Endothelial cell of umbilical vein (primary cell): Measurements from ENCODE around the gene NRG3. TPM values are rescaled to one million over a fixed set of nuclear protein-coding genes. Genes with fewer than 3 reads are reported as not detected.

Source experiments
- BruUV-seq: library from RNA; stranded (reverse); fragments of 400-500 nt; replicated peaks from 2 replicates; lab custom pipeline; 2021; lab: Mats Ljungman, UMichigan
- CTCF ChIA-PET: fragments of 300-600, 350-600 bp; sonication (Branson Sonifier 250); formaldehyde crosslinking; loops from one replicate; lab custom pipeline; 2021; ENCODE audit warnings: antibody characterized with exemption, inconsistent platforms; lab: Charles Lee
- POLR2A ChIA-PET: fragments of 300-600, 350-600 bp; sonication (Branson Sonifier 250); formaldehyde crosslinking; loops from one replicate; lab custom pipeline; 2021; ENCODE audit warnings: antibody characterized with exemption, inconsistent platforms; lab: Charles Lee
- DNase-seq: peaks from one replicate; pipeline ENCODE4 v3.0.0-alpha.2; 2011; ENCODE audit warnings: low read depth, low spot score
- FAIRE-seq: peaks from 2 replicates; lab custom pipeline; 2011; peaks lifted over from hg19 to GRCh38; lab: Jason Lieb, UNC
- H2AFZ ChIP-seq: 2 replicates; pipeline ENCODE4 v1.6.0; 2012; ENCODE audit warnings: low read depth, low read length, control low read depth, inconsistent platforms
- H3K27ac ChIP-seq: 2 replicates; pipeline ENCODE4 v1.5.1; 2011; ENCODE audit warnings: low read depth, mild to moderate bottlenecking, control low read depth, low read length, moderate library complexity; ENCODE audit not compliant: insufficient read depth
- H3K27me3 ChIP-seq, 2 experiments: 2 replicates each; pipeline versions ENCODE4 v1.6.0 to v1.6.1; 2011; ENCODE audit warnings: low read length in 2 of 2, mixed read lengths in 1 of 2; ENCODE audit not compliant: control insufficient read depth in 2 of 2, insufficient read depth in 2 of 2
- H3K36me3 ChIP-seq, 2 experiments: 2 replicates in 1 of 2; 3 replicates in 1 of 2; pipeline ENCODE4 v1.5.1; 2011; ENCODE audit warnings: low read length in 2 of 2, mild to moderate bottlenecking in 1 of 2, moderate library complexity in 1 of 2; ENCODE audit not compliant: control insufficient read depth in 2 of 2, insufficient read depth in 2 of 2; ENCODE audit errors: extremely low read depth in 1 of 2
- H3K4me1 ChIP-seq: 3 replicates; pipeline ENCODE4 v1.5.1; 2011; ENCODE audit warnings: mild to moderate bottlenecking, low read length; ENCODE audit not compliant: control insufficient read depth, insufficient read depth; ENCODE audit errors: extremely low read depth
- H3K4me2 ChIP-seq: 2 replicates; pipeline ENCODE4 v1.6.1; 2011; ENCODE audit warnings: low read length, control low read depth, mixed read lengths; ENCODE audit not compliant: insufficient read depth
- H3K4me3 ChIP-seq, 3 experiments: fragments of 200-600 bp in 1 of 3; sonication (generic), shearing (Covaris generic) in 1 of 3; replicated peaks in 1 of 3; 2 replicates each; pipeline ENCODE4 v1.5.1; 2011 to 2016; ENCODE audit warnings: control low read depth in 3 of 3, low read length in 3 of 3, mild to moderate bottlenecking in 2 of 3, inconsistent platforms in 1 of 3, low read depth in 1 of 3, moderate library complexity in 1 of 3; ENCODE audit not compliant: insufficient read depth in 1 of 3
- H3K79me2 ChIP-seq: 2 replicates; pipeline ENCODE4 v1.6.0; 2012; ENCODE audit warnings: low read length, inconsistent platforms; ENCODE audit not compliant: control insufficient read depth, insufficient read depth
- H3K9ac ChIP-seq: replicated peaks from 2 replicates; pipeline ENCODE3; 2011; ENCODE audit warnings: low read length, control low read depth; ENCODE audit not compliant: insufficient read depth; ENCODE audit errors: extremely low read depth
- H3K9me1 ChIP-seq: replicated peaks from 3 replicates; pipeline ENCODE4 v1.6.0; 2011; ENCODE audit warnings: mild to moderate bottlenecking, low read length; ENCODE audit not compliant: control insufficient read depth, insufficient read depth; ENCODE audit errors: extremely low read depth
- H3K9me3 ChIP-seq: replicated peaks from 2 replicates; pipeline ENCODE4 v1.5.1; 2012; ENCODE audit warnings: low read length, inconsistent platforms; ENCODE audit not compliant: control insufficient read depth, insufficient read depth
- H4K20me1 ChIP-seq: replicated peaks from 2 replicates; pipeline ENCODE3; 2011; ENCODE audit warnings: mild to moderate bottlenecking, low read length; ENCODE audit not compliant: control insufficient read depth, insufficient read depth; ENCODE audit errors: extremely low read depth
- CTCF ChIP-seq, 2 donors: IDR thresholded peaks; 1 replicate in 1 of 2; 2 replicates in 1 of 2; pipeline ENCODE4 v1.5.1; 2011; ENCODE audit warnings: low read length in 2 of 2, mild to moderate bottlenecking in 2 of 2, moderate library complexity in 2 of 2, control low read depth in 1 of 2, inconsistent platforms in 1 of 2, low read depth in 1 of 2; ENCODE audit not compliant: insufficient read depth in 1 of 2; ENCODE audit errors: extremely low read depth in 1 of 2
- EZH2 ChIP-seq: IDR thresholded peaks from 2 replicates; pipeline ENCODE4 v1.6.1; 2012; ENCODE audit warnings: borderline replicate concordance, low read depth, mild to moderate bottlenecking, moderate library complexity, low read length, inconsistent platforms; ENCODE audit not compliant: severe bottlenecking
- FOS ChIP-seq: IDR thresholded peaks from 2 replicates; pipeline ENCODE4 v1.6.1; 2011; ENCODE audit warnings: mild to moderate bottlenecking, low read length, moderate library complexity, borderline replicate concordance; ENCODE audit not compliant: insufficient read depth
- GATA2 ChIP-seq: IDR thresholded peaks from 2 replicates; pipeline ENCODE4 v1.7.0; 2011; ENCODE audit warnings: low read depth, mild to moderate bottlenecking, moderate library complexity, mixed read lengths, low read length; ENCODE audit not compliant: insufficient read length, insufficient read depth
- JUN ChIP-seq: IDR thresholded peaks from 2 replicates; pipeline ENCODE4 v1.6.1; 2011; ENCODE audit warnings: borderline replicate concordance, low read depth; ENCODE audit not compliant: insufficient read length, insufficient read depth
- MYC ChIP-seq: IDR thresholded peaks from one replicate; pipeline ENCODE4 v1.6.1; 2011; ENCODE audit warnings: mild to moderate bottlenecking, low read depth, low read length
- POLR2A ChIP-seq: IDR thresholded peaks from 2 replicates; pipeline ENCODE4 v1.6.1; 2012; ENCODE audit warnings: low read depth, mild to moderate bottlenecking, control low read depth, low read length
- POLR2AphosphoS5 ChIP-seq: IDR thresholded peaks from 2 replicates; pipeline ENCODE4 v1.6.1; 2012; ENCODE audit warnings: low read depth, mild to moderate bottlenecking, control low read depth, low read length, moderate library complexity; ENCODE audit not compliant: insufficient read depth
- dilution Hi-C: fragments of 300-500 bp; cut with MboI; formaldehyde crosslinking; loops from one replicate; pipeline ENCODE4 v1.15.0; 2019; ENCODE audit warnings: low sequenced_read_pairs; ENCODE audit not compliant: extremely low pct_ligation_motif_present
- intact Hi-C: fragments of 100-400 bp; cut with micrococcal nuclease; formaldehyde crosslinking; loops from one replicate; pipeline ENCODE4 v1.10.0; 2022
- polyA plus RNA-seq, 4 experiments: library from polyadenylated mRNA; depleted of rRNA in 3 of 4; stranded (reverse) in 3 of 4; unstranded in 1 of 4; fragments of >200 nt; gene quantifications; 2 replicates each; pipeline versions ENCODE4 v1.2.1 to v1.2.3, GENCODE V29; 2011 to 2012; ENCODE audit warnings: missing spikeins in 1 of 4
- total RNA-seq: library from RNA; stranded (reverse); gene quantifications from 2 replicates; pipeline ENCODE4 v1.2.3, GENCODE V29; 2021
- TF ChIP-seq, protein P1 (sequence below): IDR thresholded peaks from 2 replicates; pipeline ENCODE4 v1.6.1; 2011; ENCODE audit not compliant: insufficient read depth, insufficient read length

The NRG3 gene
- total and polyA plus RNA-seq, 2 donors (not counting 3 experiments of a cell fraction or from before 2014, with no cell fraction given), result 1.9 to 3.9 TPM

DNA sequence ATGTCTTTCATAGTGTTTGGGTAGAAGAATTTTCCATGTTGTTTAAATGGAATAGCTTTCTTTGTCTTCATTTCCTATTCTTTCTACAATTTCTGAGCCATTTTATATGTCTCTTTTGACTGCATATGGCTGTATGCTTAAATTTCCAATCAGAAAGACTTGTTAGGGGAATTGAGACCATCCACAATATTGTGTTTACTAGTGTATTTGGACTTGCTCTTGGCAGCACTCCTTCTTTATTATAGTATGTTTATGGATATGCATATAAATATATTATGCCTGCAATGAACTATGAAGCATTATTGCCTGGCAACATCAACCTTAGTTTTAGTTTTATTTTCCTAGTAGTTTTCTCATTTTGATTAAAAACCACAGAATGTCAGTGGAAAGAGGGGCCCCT is 92.7 kb downstream of the NRG3 start:
- H3K4me3 ChIP-seq, result no peak overlapping the region
- H3K36me3 ChIP-seq, result no peaks in the 10 kb centered on the region
- no peaks in the 10 kb centered on the region for H4K20me1 ChIP-seq
- H3K9ac ChIP-seq, result no peak overlapping the region
- H3K4me1 ChIP-seq, result peaks cover 11% of the 10 kb centered on the region
- TF ChIP-seq POLR2A (no peak), GATA2 (no peak), JUN (no peak), MYC (no peak), POLR2AphosphoS5 (no peak), FOS (no peak), CTCF (IDR thresholded peaks at IDR 0.05; ENCODE audit: extremely low read depth in 1 of 2, insufficient read depth in 1 of 2, low read depth in 1 of 2, low read length in 2 of 2) (no peak), EZH2 (no peak)
- TF ChIP-seq, protein P1, sequence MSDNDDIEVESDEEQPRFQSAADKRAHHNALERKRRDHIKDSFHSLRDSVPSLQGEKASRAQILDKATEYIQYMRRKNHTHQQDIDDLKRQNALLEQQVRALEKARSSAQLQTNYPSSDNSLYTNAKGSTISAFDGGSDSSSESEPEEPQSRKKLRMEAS, result no peak
- no peaks in the 10 kb centered on the region for H3K27me3 ChIP-seq
- no peak overlapping the region for H2AFZ ChIP-seq
- no TSS peak for BruUV-seq
- dilution Hi-C loops, result no loop called here
- H3K4me2 ChIP-seq, result no peak overlapping the region
- POLR2A ChIA-PET, result no interaction called here
- no peak overlapping the region for H3K27ac ChIP-seq
- no peaks in the 10 kb centered on the region for H3K79me2 ChIP-seq
- DNase-seq, result no peak
- FAIRE-seq, result no peak
- CTCF ChIA-PET, result no interaction called here
- intact Hi-C loops, result no loop called here
- no peaks in the 10 kb centered on the region for H3K9me1 ChIP-seq
- H3K9me3 ChIP-seq, result no peaks in the 10 kb centered on the region
